GM19025 (cell line): ENCODE data around the gene CEP89.
"Not testable (repeated sequence)": the region's sequence is repeated elsewhere in the genome, so short reads cannot be mapped to it uniquely, and the experiment has no call there.

ENCODE experiments used
- ATAC-seq: cut with Tn5 transposase; IDR thresholded peaks from one replicate; pipeline ENCODE4 v1.9.1; 2021; ENCODE audit warnings: mild to moderate bottlenecking, low read depth, moderate library complexity; ENCODE audit not compliant: unreplicated experiment

The CEP89 gene

DNA sequence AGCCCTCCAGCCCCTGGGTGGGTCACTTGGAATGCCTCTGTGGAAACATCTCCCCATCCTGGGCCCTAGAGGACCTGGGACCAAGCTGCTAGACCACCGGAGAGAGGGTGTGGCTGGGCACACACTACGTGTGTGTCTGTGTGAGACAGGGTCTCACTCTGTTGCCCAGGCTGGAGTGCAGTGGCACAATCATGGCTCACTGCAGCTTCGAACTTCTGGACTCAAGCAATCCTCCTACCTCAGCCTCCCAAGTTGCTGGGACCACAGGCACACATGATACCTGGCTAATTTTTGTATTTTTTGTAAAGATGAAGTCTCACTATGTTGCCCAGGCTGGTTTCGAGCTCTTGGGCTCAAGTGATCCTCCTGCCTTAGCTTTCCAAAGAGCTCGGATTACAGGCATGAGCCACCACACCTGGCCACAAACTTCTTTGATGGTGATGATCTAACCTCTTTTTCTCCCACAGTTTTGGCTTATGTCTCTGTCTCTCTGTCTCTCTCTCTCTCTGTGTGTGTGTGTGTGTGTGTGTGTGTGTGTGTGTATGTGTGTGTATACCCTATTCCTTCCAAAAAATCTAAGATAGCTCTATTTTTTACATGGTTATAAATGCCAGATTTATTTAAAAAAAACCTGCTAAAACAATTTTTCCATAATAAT, 70.1 kb downstream of the CEP89 start:
- ATAC-seq: no peak

GRCh38 chr19:32896516-32897214, 75.1 kb downstream of the CEP89 start:
- ATAC-seq: no peak

GRCh38 chr19:32895384-32895783, 76.4 kb downstream of the CEP89 start:
- no peak for ATAC-seq

DNA sequence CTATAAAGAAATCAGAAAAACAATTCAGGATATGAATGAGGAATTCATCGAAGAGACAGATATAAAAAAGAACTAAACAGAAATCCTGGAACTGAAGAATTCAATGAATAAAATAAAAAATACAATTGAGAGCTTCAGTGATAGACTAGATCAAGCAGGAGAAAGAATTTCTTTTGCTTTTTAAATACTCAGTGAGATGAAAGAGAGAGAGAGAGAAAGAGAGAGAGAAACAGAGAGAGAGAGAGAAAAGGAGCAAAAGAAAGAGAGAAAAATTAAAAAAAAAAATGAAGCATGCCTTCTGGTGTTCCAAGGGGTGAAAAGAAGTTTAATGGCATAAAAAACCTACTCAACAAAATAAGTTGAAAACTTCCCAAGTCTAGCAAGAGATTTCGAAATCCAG, 80.1 kb downstream of the CEP89 start:
- ATAC-seq: no peak

DNA sequence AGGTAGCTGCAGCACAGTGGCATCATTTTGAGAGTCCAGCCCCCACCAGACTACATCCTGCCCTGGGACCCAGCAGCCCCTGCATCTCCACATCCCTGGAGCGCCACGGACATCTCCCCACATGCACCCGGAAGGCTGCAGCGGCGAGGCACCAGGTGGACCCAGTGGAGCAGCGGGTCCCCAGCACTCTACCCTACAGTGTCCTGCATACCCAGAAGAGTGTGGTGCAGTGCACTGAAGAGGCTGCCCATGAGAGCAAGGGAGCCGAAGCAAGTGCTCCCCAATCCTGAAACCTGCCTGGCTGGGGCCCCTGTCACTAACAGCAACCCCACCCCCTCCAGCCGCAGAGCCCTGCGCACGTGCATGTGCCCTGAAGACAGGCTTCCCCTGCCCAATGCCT, 80.9 kb downstream of the CEP89 start:
- ATAC-seq: no peak

GRCh38 chr19:32890326-32890725, 81.4 kb downstream of the CEP89 start:
- ATAC-seq: no peak

GRCh38 chr19:32889137-32889934, 82.4 kb downstream of the CEP89 start:
- no peak for ATAC-seq

- ATAC-seq: no peak
Observed at GRCh38 chr19:32887572-32888215, 84.1 kb downstream of the CEP89 start.

DNA sequence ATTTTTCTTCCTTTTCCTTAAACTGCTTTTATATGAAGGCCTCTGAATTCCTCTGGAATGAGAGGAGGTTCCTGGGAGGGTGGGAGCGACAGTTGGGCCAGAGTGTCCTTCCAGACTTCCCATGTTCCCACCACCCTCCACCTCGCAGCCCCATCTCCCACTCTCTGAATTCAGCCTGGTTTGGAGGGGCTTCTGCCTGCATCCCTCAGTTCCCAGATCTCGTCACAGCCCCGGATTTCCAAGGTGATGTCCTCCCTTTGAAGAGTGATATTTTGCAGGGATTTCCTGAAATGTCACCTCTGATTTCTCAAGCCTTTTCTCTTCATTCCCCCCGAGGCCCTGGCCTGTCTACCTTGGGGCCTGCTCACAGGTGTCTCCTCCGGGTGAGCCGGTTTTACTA, 85.5 kb downstream of the CEP89 start:
- ATAC-seq: no peak

DNA sequence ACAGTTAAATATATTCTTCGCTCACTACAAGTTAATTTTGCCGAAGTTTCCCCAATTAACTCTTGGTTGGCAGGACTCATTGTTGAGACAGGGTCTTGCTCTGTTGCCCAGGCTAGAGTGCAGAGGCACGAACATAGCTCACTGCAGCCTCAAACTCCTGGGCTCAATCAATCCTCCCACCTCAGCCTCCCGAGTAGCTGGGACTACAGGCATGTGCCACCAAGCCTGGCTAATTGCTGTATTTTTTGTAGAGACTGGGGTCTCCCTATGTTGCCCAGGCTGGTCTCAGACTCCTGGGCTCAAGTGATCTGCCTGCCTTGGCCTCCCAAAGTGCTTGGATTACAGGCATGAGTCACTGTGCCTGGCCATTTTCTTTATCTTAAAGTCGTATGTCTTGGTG, 86.5 kb downstream of the CEP89 start:
- not testable (repeated sequence) for ATAC-seq

DNA sequence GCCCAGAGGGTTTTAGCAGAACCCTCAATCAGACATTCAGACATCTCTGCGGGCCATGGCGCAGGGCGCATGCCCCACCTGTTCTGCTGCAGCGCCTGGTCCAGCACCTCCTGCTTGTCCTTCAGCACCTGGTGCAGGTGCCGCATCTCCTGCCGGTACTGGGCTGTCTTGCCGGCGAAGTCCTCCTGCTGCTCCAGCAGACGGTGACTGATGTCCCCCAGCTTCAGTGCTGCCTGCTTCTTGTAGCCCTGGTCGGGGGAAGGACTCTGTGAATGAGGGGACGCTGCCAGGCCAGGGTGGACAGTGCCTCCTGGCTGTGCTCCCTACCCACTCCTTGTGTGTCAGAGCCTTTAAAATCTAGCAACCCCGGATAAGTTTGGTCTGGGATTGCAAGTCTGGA, 90.0 kb downstream of the CEP89 start:
- no peak for ATAC-seq

- no peak for ATAC-seq
Observed at GRCh38 chr19:32880622-32881021, 91.1 kb downstream of the CEP89 start.

GRCh38 chr19:32879741-32880140, 92.0 kb downstream of the CEP89 start:
- no peak for ATAC-seq

GRCh38 chr19:32878988-32879387, 92.8 kb downstream of the CEP89 start:
- no peak for ATAC-seq

GRCh38 chr19:32877977-32878745, 93.6 kb downstream of the CEP89 start:
- no peak for ATAC-seq

DNA sequence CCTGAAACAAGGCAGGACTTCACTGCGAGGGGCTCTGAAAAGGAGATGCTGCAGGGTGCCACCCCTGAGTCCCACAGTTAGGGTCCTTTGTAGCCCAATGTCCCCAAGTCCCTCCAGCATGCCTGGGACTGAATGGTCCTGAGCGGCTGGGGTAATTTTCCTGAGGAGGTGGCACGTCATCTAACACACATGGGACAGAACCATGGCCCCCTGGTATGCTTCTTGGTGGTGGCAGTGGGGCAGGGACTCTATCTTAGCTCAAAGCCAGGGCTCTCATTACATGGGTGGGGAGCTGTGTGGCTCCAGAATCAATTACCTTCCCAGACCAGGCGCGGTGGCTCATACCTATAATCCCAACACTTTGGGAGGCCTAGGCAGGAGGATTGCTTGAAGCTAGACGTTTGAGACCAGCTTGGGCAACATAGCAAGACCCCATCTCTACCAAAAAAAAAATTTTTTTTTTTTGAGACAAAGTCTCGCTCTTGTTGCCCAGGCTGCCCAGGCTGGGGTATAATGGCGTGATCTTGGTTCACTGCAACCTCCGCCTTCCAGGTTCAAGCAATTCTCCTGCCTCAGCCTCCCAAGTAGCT, 94.3 kb downstream of the CEP89 start:
- no peak for ATAC-seq

DNA sequence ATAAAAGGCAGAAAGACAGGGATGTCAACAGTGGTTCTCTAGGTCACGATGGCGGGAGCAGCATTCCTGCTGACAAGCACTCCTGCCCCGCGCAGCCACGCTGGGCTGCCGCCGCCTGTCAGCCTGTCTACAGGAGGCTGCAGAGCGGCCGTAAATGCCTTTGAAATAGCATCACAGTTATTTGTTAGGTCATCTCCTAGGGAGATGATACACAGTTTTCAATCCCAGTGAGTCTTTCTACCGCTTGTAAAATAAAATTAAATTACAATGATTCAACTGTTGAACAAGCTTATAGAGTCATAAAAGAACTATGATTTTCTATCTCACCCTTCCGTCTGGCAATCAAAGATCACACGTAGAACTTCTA, 94.9 kb downstream of the CEP89 start:
- no peak for ATAC-seq

DNA sequence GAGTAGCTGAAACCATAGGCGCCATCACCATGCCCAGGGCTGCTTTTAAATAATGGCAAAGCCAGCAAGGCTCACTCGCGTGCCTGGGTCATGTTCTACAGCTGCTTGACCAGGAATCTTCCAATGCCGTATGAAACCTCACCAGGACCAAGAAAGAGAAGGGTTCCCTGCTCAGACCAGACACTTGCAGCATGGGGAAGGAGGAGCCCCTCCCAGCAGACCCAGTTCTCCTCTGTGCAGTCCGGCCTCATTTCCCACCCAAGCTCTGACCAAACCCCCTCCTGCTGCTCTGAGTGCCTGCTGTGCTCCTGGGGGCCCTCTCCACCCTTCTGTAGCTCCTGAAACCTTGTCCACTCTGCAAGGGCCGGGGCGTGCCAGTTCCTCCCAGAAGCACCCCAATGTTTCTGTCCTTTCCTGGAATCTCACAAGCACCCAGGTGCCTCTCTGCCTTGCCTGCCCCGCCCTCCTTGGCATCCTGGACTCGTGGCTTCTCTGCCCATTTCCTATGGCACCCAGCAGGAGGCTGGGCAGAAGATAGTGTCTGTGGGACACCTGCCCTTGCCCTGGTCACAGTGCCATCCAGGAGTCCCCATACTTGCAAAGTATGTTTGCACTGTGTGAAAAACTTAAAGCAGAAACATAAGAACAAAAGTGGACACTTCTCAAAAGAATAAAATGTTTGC, 95.4 kb downstream of the CEP89 start:
- ATAC-seq: no peak

DNA sequence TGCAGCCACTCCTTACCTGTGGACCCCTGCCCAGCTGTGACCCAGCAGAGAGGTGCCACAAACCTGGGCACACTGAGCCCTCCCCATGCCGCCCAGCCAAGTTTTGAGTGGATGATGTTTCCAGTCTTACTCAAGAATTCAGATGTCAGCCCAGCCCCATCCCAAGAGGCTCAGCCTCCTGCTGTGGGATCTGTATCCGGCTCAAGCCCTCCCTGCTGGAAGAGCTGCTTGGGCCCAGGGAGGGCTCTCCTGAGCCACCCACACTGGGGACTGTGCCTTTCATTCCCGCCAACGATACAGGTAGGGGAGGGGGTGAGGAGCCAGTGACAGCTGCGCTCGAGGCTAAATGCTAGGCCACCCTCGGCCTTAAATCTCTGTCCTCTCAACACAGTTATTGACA, 96.3 kb downstream of the CEP89 start:
- ATAC-seq: no peak
